Fibroblast of skin of abdomen (primary cell): Measurements from ENCODE around the gene APOM.

Experiments
- DNase-seq: peaks from one replicate; pipeline ENCODE4 v3.0.0-alpha.2; 2013

The APOM gene

GRCh38 chr6:31658983-31659648, 3.4 kb downstream of the APOM start:
- no peak for DNase-seq

GRCh38 chr6:31659649-31660380, 4.1 kb downstream of the APOM start:
- no peak for DNase-seq

GRCh38 chr6:31660381-31661261, 4.9 kb downstream of the APOM start, which contains the start of gene C6orf47:
C6orf47 (minus strand) TSS chr6:31660778; CDS start chr6:31659947, 831 bp downstream.
- peak; percentile 78 for DNase-seq

GRCh38 chr6:31661262-31662123, 5.8 kb downstream of the APOM start:
- DNase-seq: no peak

GRCh38 chr6:31662124-31662723, 6.5 kb downstream of the APOM start:
- DNase-seq: no peak

- peak; percentile 46 for DNase-seq
Observed at GRCh38 chr6:31663126-31663960, 7.6 kb downstream of the APOM start.

- peak; percentile 79 for DNase-seq
Observed at GRCh38 chr6:31663961-31664789, 8.5 kb downstream of the APOM start.

- peak; percentile 94 for DNase-seq
Observed at GRCh38 chr6:31664790-31665500, 9.3 kb downstream of the APOM start, which contains the start of gene GPANK1. GPANK1 (minus strand) TSS chr6:31664997; CDS start chr6:31664478, 519 bp downstream.

GRCh38 chr6:31665501-31666336, 10.0 kb downstream of the APOM start, which contains the start of gene CSNK2B:
CSNK2B (plus strand) TSS chr6:31666080; CDS start chr6:31666832, 752 bp downstream.
- peak; percentile 97 for DNase-seq

GRCh38 chr6:31666337-31666965, 10.8 kb downstream of the APOM start:
- no peak for DNase-seq

GRCh38 chr6:31669676-31670075, 14.0 kb downstream of the APOM start, which contains the start of gene LY6G5B:
LY6G5B (plus strand) TSS chr6:31669976; CDS start chr6:31670951, 975 bp downstream.
- no peak for DNase-seq

- DNase-seq: no peak
Observed at GRCh38 chr6:31676322-31676903, 20.7 kb downstream of the APOM start.

GRCh38 chr6:31676904-31677303, 21.2 kb downstream of the APOM start:
- no peak for DNase-seq

- no peak for DNase-seq
Observed at GRCh38 chr6:31677955-31678354, 22.3 kb downstream of the APOM start.

- DNase-seq: peak; percentile 82
Observed at GRCh38 chr6:31680226-31681134, 24.8 kb downstream of the APOM start, which contains the start of gene LY6G5C. LY6G5C (minus strand) TSS chr6:31681067; CDS start chr6:31680373, 694 bp downstream.
